GM12891 (cell line): Measurements from ENCODE around the gene NELFB.

Source experiments
- POLR2A ChIP-seq: IDR thresholded peaks from 2 replicates; pipeline ENCODE4 v1.6.1; 2011; ENCODE audit warnings: low read depth, low read length, control low read depth
- POLR2AphosphoS5 ChIP-seq: IDR thresholded peaks from 2 replicates; pipeline ENCODE4 v1.6.1; 2011; ENCODE audit warnings: low read depth, low read length, control low read depth
- POU2F2 ChIP-seq: IDR thresholded peaks from 2 replicates; pipeline ENCODE4 v1.6.1; 2011; ENCODE audit warnings: low read depth, mild to moderate bottlenecking, control low read depth, low read length, moderate library complexity
- TAF1 ChIP-seq: IDR thresholded peaks from 2 replicates; pipeline ENCODE4 v1.6.1; 2011; ENCODE audit warnings: low read depth, low read length, control low read depth

DNA sequence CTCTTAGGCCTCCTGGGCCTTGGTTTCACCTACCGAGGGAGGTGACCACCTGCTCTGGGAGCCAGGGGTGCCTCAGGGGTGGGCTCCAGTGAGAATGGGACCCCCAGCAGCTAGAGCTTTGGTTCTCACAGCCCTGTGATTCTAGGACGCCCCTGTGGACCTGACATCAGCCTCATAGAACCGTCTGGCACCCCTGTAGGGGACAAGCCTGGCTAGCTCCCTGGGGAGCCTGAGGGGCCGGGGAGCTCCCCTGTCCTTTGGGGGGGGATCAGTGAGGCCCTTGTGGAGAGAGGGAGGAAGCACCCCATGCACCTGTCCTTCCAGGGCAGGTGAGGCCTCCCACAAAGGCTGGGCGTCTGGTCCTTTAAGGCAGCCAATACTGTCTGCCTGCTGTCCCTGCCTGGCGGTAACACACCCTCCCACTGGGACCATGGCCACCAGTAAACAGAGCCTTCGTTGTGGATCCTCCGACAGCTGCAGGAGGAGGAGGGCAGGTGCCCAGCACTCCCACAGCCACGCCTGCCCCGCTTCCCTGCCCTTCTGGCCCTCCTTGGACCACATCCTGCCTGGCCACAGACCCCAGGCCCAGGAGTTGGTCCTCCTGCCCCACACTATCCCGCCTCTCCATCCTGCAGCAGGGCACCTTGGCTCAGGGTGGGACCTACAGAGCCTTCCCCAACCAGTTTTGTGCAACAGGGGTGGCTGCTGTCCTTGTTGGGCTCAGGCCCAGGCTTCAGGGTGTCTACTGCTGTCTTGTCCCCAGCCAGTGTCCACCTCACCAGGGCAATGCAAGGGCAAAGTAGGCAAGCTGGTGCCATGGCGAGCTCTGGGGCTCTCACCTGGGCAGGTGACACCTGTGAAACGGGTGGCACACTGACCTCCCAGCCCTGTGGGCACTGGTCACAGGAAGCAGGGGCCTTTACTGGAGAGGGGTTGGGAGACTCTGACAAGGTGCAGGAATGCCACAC is 17.1 kb upstream of the NELFB start:
- no peak for TF ChIP-seq POLR2A
- TF ChIP-seq TAF1, result no peak
- TF ChIP-seq POLR2AphosphoS5, result no peak
- no peak for TF ChIP-seq POU2F2
